ENCODE data around the gene FOSB.

The FOSB gene

DNA sequence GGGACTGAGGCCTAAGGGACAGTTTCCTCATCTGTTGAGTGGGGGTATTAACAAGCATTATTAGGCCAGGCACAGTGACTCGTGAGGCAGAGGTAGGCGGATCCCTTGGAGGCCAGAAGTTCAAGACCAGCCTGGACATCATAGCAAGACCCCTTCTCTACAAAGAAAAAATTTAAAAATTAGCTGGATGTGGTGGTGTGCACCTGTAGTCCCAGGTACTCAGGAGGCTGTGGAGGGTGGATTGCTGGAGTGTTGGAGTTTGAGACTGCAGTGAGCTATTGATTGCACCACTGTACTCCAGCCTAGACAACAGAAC lies 11.3 kb upstream of the FOSB start:
- Histone ChIP-seq H3K9me3 (replicated peaks; ENCODE audit: low read length) (no peaks in the 10 kb centered on the region), H3K36me3 (ENCODE audit: insufficient read depth, low read length) (no peaks in the 10 kb centered on the region), H3K27me3 (ENCODE audit: control insufficient read depth, insufficient read depth, low read length) (no peaks in the 10 kb centered on the region), H3K4me2 (ENCODE audit: low read length) (peak overlapping the region; percentile 74), H3K4me1 (ENCODE audit: control insufficient read depth, insufficient read depth, low read length) (peaks cover 31% of the 10 kb centered on the region), H3K4me3 (ENCODE audit: low read length) (peak overlapping the region; percentile 43), H3K9ac (ENCODE audit: low read depth, low read length) (peak overlapping the region; percentile 63)

DNA sequence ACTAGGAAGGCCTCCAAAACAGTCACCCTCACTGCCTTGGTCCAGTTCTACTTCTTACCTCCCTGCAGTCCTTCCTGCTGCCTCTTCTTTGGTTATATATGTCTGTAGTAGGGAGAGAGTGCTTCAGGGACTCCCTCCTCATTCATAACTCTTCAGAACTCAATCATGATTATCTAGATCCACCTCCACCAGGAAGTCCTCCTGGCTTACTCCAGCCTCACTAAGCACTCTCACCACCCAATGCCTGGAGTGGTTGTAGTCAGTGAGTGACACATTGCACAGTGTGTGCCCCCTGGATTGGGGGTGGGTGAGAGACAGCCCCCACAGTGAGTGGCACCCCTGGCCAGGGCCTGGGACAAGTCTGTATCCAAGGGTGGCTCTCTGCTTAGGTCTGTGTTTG lies 10.0 kb upstream of the FOSB start:
- Histone ChIP-seq H3K9me3 (replicated peaks; ENCODE audit: low read length) (no peaks in the 10 kb centered on the region), H3K27me3 (ENCODE audit: control insufficient read depth, insufficient read depth, low read length) (no peaks in the 10 kb centered on the region), H3K4me3 (ENCODE audit: low read length) (no peak overlapping the region), H3K4me1 (ENCODE audit: control insufficient read depth, insufficient read depth, low read length) (peaks cover 26% of the 10 kb centered on the region), H3K9ac (ENCODE audit: low read depth, low read length) (no peak overlapping the region), H3K4me2 (ENCODE audit: low read length) (no peak overlapping the region), H3K36me3 (ENCODE audit: insufficient read depth, low read length) (no peaks in the 10 kb centered on the region)

DNA sequence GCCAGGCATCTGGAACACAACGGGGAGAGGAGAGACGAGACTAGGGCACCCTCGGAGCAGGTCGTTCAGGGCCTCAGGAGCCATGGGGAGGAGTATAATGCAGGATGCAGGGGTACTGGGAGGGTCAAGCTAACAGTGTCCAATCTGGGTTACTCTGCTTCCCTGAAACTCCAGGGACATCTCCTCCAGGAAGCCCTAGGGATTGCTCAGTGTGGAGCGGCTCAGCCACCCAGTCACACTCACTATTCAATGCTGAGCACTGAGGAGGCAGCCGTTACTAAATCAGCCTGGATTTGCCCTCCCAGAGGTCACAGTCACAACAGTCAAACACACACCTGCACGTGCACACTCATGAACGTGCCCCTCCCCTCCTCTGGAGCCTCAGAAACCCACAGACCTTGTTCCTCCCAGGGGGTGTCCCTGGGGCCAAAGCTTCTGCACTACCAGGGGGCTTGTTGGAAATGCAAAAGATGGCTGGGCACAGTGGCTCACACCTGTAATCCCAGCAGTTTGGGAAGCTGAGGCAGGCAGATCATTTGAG lies 6.9 kb upstream of the FOSB start:
- no peaks in the 10 kb centered on the region for H3K36me3 ChIP-seq (ENCODE audit: insufficient read depth, low read length)
- H3K9me3 ChIP-seq (replicated peaks; ENCODE audit: low read length) = no peaks in the 10 kb centered on the region
- H3K27me3 ChIP-seq (ENCODE audit: control insufficient read depth, insufficient read depth, low read length) = no peaks in the 10 kb centered on the region
- H3K9ac ChIP-seq (ENCODE audit: low read depth, low read length) = no peak overlapping the region
- no peak overlapping the region for H3K4me2 ChIP-seq (ENCODE audit: low read length)
- peaks cover 9% of the 10 kb centered on the region for H3K4me1 ChIP-seq (ENCODE audit: control insufficient read depth, insufficient read depth, low read length)
- H3K4me3 ChIP-seq (ENCODE audit: low read length) = no peak overlapping the region

DNA sequence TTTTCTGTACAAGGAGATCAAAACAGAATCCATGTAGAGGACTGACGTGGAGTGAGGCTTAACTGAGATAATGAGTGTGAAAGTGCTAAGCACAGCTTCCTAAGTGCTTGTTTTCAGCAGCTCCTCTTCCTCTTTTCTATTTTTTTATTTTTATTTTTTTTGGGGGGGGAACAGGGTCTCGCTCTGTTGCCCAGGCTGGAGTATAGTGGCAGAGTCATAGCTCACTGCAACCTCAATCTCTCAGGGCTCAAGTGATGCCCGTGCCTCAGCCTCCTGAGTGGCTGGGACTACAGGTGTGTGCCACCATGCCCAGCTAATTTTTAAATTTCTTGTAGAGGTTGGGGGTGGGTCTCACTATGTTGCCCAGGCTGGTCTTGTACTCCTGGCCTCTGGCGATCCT lies 5.6 kb upstream of the FOSB start:
- H3K9ac ChIP-seq (ENCODE audit: low read depth, low read length) = no peak overlapping the region
- no peak overlapping the region for H3K4me3 ChIP-seq (ENCODE audit: low read length)
- peaks cover 3% of the 10 kb centered on the region for H3K4me1 ChIP-seq (ENCODE audit: control insufficient read depth, insufficient read depth, low read length)
- no peak overlapping the region for H3K4me2 ChIP-seq (ENCODE audit: low read length)
- no peaks in the 10 kb centered on the region for H3K36me3 ChIP-seq (ENCODE audit: insufficient read depth, low read length)
- no peaks in the 10 kb centered on the region for H3K27me3 ChIP-seq (ENCODE audit: control insufficient read depth, insufficient read depth, low read length)
- H3K9me3 ChIP-seq (replicated peaks; ENCODE audit: low read length) = no peaks in the 10 kb centered on the region

DNA sequence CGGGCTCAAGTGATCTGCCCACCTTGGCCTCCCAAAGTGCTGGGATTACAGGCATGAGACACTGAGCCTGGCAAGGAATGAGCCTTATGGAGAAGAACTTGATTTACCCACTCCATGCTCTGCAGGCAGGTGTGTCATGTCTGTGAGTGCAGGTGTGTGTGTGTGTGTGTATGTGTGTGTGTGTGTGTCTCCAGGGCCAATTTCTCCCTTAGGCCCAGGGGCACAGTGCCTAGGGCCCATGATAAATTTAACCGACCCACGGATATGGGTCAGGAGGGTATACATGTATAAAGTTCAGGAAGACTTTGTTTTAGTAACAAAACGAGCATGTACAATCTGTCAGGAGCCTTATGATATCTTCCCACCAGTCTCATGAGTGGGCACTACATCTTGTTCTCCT lies 4.6 kb upstream of the FOSB start:
- Histone ChIP-seq H3K27me3 (ENCODE audit: control insufficient read depth, insufficient read depth, low read length) (no peaks in the 10 kb centered on the region), H3K9ac (ENCODE audit: low read depth, low read length) (no peak overlapping the region), H3K36me3 (ENCODE audit: insufficient read depth, low read length) (no peaks in the 10 kb centered on the region), H3K4me2 (ENCODE audit: low read length) (no peak overlapping the region), H3K9me3 (replicated peaks; ENCODE audit: low read length) (no peaks in the 10 kb centered on the region), H3K4me1 (ENCODE audit: control insufficient read depth, insufficient read depth, low read length) (peaks cover 8% of the 10 kb centered on the region), H3K4me3 (ENCODE audit: low read length) (no peak overlapping the region)

DNA sequence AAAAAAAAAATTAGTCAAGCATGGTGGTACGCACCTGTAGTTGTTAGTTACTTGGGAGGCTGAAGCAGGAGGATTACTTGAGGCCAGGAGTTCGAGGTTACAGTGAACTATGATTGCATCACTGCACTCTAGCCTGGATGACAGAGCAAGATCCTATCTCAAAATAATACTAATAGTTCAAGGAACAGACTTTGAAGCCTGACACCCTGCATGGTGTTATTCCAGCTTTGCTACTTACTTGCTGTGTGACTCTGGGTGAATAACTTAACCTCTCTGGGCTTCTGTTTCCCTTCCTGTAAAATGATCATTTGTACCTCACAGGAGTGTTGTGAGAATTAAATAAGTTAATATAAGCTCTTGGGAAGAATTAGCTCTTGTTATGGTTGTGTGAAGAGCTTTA lies 3.5 kb upstream of the FOSB start:
- no peaks in the 10 kb centered on the region for H3K27me3 ChIP-seq (ENCODE audit: control insufficient read depth, insufficient read depth, low read length)
- H3K4me3 ChIP-seq (ENCODE audit: low read length) = no peak overlapping the region
- H3K4me1 ChIP-seq (ENCODE audit: control insufficient read depth, insufficient read depth, low read length) = peaks cover 11% of the 10 kb centered on the region
- H3K4me2 ChIP-seq (ENCODE audit: low read length) = no peak overlapping the region
- H3K9me3 ChIP-seq (replicated peaks; ENCODE audit: low read length) = no peaks in the 10 kb centered on the region
- H3K36me3 ChIP-seq (ENCODE audit: insufficient read depth, low read length) = no peaks in the 10 kb centered on the region
- H3K9ac ChIP-seq (ENCODE audit: low read depth, low read length) = no peak overlapping the region

DNA sequence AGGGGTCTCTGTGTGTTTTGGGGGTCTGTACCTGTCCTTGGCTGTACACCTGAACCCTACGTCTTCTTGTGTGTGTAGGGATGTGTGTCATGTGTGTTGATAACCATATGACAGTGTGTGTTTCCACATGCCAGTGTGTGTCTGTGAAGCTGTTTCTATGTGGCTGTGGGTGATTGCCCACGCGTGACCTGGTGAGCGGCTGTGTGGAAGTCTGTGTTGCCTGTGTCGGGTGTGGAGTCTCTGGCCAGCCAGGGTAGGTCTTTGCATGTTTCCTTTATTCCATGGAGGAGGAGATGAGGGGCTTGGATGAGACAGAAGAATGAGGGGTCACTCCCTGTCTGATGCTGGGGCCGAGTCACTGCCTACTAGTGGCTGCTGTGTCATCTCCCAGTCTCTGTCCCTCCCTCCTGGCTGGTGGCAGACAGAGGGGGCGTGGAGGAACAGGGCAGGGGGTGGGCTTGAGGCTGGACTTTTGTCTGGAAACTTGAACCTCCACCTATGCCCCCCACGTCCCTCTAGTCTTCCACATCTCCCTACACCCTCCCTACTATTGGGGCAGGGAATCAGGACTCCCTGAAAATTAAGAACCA lies 2.8 kb upstream of the FOSB start:
- H3K9me3 ChIP-seq (replicated peaks; ENCODE audit: low read length) = no peaks in the 10 kb centered on the region
- H3K27me3 ChIP-seq (ENCODE audit: control insufficient read depth, insufficient read depth, low read length) = no peaks in the 10 kb centered on the region
- H3K36me3 ChIP-seq (ENCODE audit: insufficient read depth, low read length) = no peaks in the 10 kb centered on the region
- peaks cover 13% of the 10 kb centered on the region for H3K4me1 ChIP-seq (ENCODE audit: control insufficient read depth, insufficient read depth, low read length)
- H3K9ac ChIP-seq (ENCODE audit: low read depth, low read length) = no peak overlapping the region
- H3K4me2 ChIP-seq (ENCODE audit: low read length) = no peak overlapping the region
- H3K4me3 ChIP-seq (ENCODE audit: low read length) = no peak overlapping the region

DNA sequence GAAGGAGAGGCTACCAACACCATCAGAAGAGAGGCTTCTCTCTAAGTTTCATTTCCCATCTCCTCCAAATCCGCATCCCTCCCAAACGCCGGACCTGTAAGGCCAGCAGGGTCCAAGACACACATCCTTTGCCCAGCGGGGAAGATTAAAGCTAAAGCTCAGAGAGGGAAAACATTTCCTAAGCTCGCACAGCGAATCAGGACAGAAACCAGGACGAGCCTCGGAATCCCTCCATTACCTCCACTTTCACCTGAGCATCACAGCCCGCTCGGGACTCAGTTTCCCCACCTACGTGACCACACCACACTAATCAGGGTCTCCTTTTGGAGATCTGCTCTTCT lies 711 bp upstream of the FOSB start:
- Histone ChIP-seq H3K27me3 (ENCODE audit: control insufficient read depth, insufficient read depth, low read length) (no peaks in the 10 kb centered on the region), H3K9me3 (replicated peaks; ENCODE audit: low read length) (no peaks in the 10 kb centered on the region), H3K4me1 (ENCODE audit: control insufficient read depth, insufficient read depth, low read length) (peaks cover 19% of the 10 kb centered on the region), H3K4me3 (ENCODE audit: low read length) (peak overlapping the region; percentile 90), H3K4me2 (ENCODE audit: low read length) (peak overlapping the region; percentile 98), H3K36me3 (ENCODE audit: insufficient read depth, low read length) (no peaks in the 10 kb centered on the region), H3K9ac (ENCODE audit: low read depth, low read length) (peak overlapping the region; percentile 90)

DNA sequence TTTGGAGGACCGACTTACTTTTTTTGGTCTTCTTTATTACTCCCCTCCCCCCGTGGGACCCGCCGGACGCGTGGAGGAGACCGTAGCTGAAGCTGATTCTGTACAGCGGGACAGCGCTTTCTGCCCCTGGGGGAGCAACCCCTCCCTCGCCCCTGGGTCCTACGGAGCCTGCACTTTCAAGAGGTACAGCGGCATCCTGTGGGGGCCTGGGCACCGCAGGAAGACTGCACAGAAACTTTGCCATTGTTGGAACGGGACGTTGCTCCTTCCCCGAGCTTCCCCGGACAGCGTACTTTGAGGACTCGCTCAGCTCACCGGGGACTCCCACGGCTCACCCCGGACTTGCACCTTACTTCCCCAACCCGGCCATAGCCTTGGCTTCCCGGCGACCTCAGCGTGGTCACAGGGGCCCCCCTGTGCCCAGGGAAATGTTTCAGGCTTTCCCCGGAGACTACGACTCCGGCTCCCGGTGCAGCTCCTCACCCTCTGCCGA lies 409 bp downstream of the FOSB start:
- Histone ChIP-seq H3K36me3 (ENCODE audit: insufficient read depth, low read length) (no peaks in the 10 kb centered on the region), H3K9ac (ENCODE audit: low read depth, low read length) (peak overlapping the region; percentile 90), H3K4me1 (ENCODE audit: control insufficient read depth, insufficient read depth, low read length) (peaks cover 19% of the 10 kb centered on the region), H3K27me3 (ENCODE audit: control insufficient read depth, insufficient read depth, low read length) (no peaks in the 10 kb centered on the region), H3K9me3 (replicated peaks; ENCODE audit: low read length) (no peaks in the 10 kb centered on the region), H3K4me2 (ENCODE audit: low read length) (peak overlapping the region; percentile 98), H3K4me3 (ENCODE audit: low read length) (peak overlapping the region; percentile 90)

DNA sequence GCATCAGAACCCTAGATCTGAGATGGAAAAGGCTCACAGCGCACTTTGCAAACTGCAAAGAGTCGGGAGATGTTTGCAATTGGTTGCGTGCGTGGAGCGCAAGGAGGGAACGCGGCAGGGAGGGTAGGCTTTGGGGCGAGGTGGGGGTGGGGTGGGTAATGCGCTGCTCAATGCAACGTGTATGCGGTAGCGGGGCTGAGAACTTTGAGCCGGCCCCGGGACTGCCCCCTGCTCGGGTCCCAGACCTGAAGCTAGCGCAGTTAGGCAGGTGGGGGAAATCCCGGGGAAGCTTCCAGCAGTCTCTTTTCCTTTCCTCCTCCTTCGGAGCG lies 971 bp downstream of the FOSB start:
- peak overlapping the region; percentile 90 for H3K4me3 ChIP-seq (ENCODE audit: low read length)
- peaks cover 19% of the 10 kb centered on the region for H3K4me1 ChIP-seq (ENCODE audit: control insufficient read depth, insufficient read depth, low read length)
- no peaks in the 10 kb centered on the region for H3K27me3 ChIP-seq (ENCODE audit: control insufficient read depth, insufficient read depth, low read length)
- H3K4me2 ChIP-seq (ENCODE audit: low read length) = peak overlapping the region; percentile 98
- H3K9me3 ChIP-seq (replicated peaks; ENCODE audit: low read length) = no peaks in the 10 kb centered on the region
- no peaks in the 10 kb centered on the region for H3K36me3 ChIP-seq (ENCODE audit: insufficient read depth, low read length)
- H3K9ac ChIP-seq (ENCODE audit: low read depth, low read length) = peak overlapping the region; percentile 90

DNA sequence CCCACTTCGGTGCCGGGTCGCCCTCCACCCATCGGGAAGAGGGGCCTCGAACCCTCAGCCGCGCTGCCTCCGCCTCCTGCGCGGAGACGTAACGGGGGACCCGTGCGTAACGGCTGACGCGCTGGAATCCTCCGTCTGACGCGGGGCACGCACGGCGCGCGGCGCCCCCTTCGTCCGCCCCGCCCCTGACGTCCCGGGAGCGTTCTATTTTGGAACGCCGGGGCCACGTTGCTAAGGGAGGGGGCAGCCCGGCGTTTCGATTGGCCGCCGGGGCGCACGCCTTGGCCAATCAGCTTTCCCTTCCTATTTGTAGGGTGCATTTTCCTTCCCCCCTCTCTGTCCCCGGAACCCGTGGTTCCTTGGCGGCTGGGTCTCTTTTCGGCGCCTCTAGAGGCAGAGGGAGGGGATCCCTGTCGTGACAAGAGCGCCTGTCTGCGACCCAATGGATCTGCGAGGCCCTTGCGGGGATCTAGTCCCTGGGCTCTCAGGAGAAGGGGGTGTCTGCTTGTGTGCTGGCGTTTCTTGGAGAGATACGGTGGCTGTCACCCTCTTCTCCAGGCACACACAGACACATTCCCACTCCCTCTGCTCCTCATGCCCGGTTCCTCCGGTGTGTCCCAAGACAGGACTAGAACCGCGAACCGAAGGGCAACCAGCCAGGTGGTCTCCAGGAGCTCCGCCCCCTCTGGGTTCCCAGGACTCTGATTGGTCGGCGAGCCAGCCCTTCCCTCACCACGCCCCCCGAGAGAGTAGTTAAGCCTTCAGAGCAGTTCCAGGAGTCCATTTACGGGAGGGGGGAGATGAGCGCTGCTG lies 1.5 kb downstream of the FOSB start:
- H3K36me3 ChIP-seq (ENCODE audit: insufficient read depth, low read length) = no peaks in the 10 kb centered on the region
- H3K9me3 ChIP-seq (replicated peaks; ENCODE audit: low read length) = no peaks in the 10 kb centered on the region
- H3K4me1 ChIP-seq (ENCODE audit: control insufficient read depth, insufficient read depth, low read length) = peaks cover 19% of the 10 kb centered on the region
- H3K4me3 ChIP-seq (ENCODE audit: low read length) = peak overlapping the region; percentile 90
- H3K4me2 ChIP-seq (ENCODE audit: low read length) = peak overlapping the region; percentile 98
- H3K27me3 ChIP-seq (ENCODE audit: control insufficient read depth, insufficient read depth, low read length) = no peaks in the 10 kb centered on the region
- H3K9ac ChIP-seq (ENCODE audit: low read depth, low read length) = peak overlapping the region; percentile 90
